GM23338 (cell line): Measurements from ENCODE around the gene ASTE1. TPM values are rescaled to one million over a fixed set of nuclear protein-coding genes. Genes with fewer than 3 reads are reported as not detected.

Experiments
- ATAC-seq: fragments of 200-7000 bp; cut with Tn5 transposase; 3 replicates; pipeline ENCODE4 v1.9.1; 2020
- DNase-seq: peaks from one replicate; pipeline ENCODE4 v3.0.0-alpha.2; 2015; ENCODE audit warnings: low spot score
- H2AFZ ChIP-seq: fragments of 200-600 bp; sonication (generic); 2 replicates; pipeline ENCODE4 v1.8.0; 2016; ENCODE audit warnings: antibody characterized with exemption, mild to moderate bottlenecking, moderate library complexity
- H3F3A ChIP-seq: fragments of 200-600 bp; sonication (generic); replicated peaks from 2 replicates; pipeline ENCODE4 v1.8.0; 2017; ENCODE audit warnings: antibody characterized with exemption, mixed run types, low read depth
- H3K27ac ChIP-seq: fragments of 200-600 bp; sonication (generic); 2 replicates; pipeline ENCODE4 v1.6.1; 2016; ENCODE audit warnings: low read depth
- H3K27me3 ChIP-seq: fragments of 200-600 bp; sonication (generic); 2 replicates; pipeline ENCODE4 v1.8.0; 2016; ENCODE audit warnings: mild to moderate bottlenecking, mixed run types, moderate library complexity; ENCODE audit not compliant: insufficient read depth
- H3K36me3 ChIP-seq: fragments of 200-600 bp; sonication (generic); 2 replicates; pipeline ENCODE4 v1.8.0; 2016; ENCODE audit warnings: mild to moderate bottlenecking; ENCODE audit not compliant: insufficient read depth
- H3K4me1 ChIP-seq: fragments of 200-600 bp; sonication (generic); 2 replicates; pipeline ENCODE4 v1.8.0; 2016; ENCODE audit warnings: mild to moderate bottlenecking, moderate library complexity; ENCODE audit not compliant: insufficient read depth
- H3K4me2 ChIP-seq: fragments of 200-600 bp; sonication (generic); 2 replicates; pipeline ENCODE4 v1.7.1; 2017; ENCODE audit warnings: mixed run types
- H3K4me3 ChIP-seq: fragments of 200-600 bp; sonication (generic); 2 replicates; pipeline ENCODE4 v1.6.1; 2016; ENCODE audit warnings: mixed run types
- H3K79me2 ChIP-seq: fragments of 200-600 bp; sonication (generic); replicated peaks from 2 replicates; pipeline ENCODE4 v1.8.0; 2017; ENCODE audit warnings: mild to moderate bottlenecking; ENCODE audit not compliant: insufficient read depth
- H3K9me2 ChIP-seq: fragments of 200-600 bp; sonication (generic); 2 replicates; pipeline ENCODE4 v1.8.0; 2017; ENCODE audit not compliant: insufficient read depth
- H4K20me1 ChIP-seq: fragments of 200-600 bp; sonication (generic); replicated peaks from 2 replicates; pipeline ENCODE4 v1.8.0; 2017; ENCODE audit warnings: mild to moderate bottlenecking; ENCODE audit not compliant: insufficient read depth
- H3K27ac Mint-ChIP-seq: 2 replicates; pipeline ENCODE4 v1.8.0; 2020; ENCODE audit warnings: inconsistent platforms, mild to moderate bottlenecking, moderate library complexity, mixed read lengths
- H3K27me3 Mint-ChIP-seq: 3 replicates; pipeline ENCODE4 v1.8.0; 2022; ENCODE audit warnings: low read depth, mild to moderate bottlenecking, moderate library complexity, mixed read lengths, inconsistent platforms; ENCODE audit not compliant: insufficient read depth, poor library complexity
- H3K36me3 Mint-ChIP-seq: 3 replicates; pipeline ENCODE4 v1.8.0; 2021; ENCODE audit warnings: low read depth, mild to moderate bottlenecking, inconsistent platforms, moderate library complexity, mixed read lengths
- H3K4me1 Mint-ChIP-seq: 3 replicates; pipeline ENCODE4 v1.8.0; 2020; ENCODE audit warnings: mild to moderate bottlenecking, inconsistent platforms, mixed read lengths
- H3K4me3 Mint-ChIP-seq: 3 replicates; pipeline ENCODE4 v1.8.0; 2021; ENCODE audit warnings: moderate library complexity, mild to moderate bottlenecking, inconsistent platforms, mixed read lengths
- H3K9me3 Mint-ChIP-seq: 3 replicates; pipeline ENCODE4 v1.8.0; 2020; ENCODE audit warnings: moderate library complexity, mild to moderate bottlenecking, inconsistent platforms, mixed read lengths
- EZH2 ChIP-seq: fragments of 200-600 bp; sonication (generic); IDR thresholded peaks from one replicate; pipeline ENCODE4 v1.8.0; 2017; ENCODE audit warnings: antibody characterized with exemption, mild to moderate bottlenecking, low read depth; ENCODE audit not compliant: unreplicated experiment
- EZH2phosphoT487 ChIP-seq: fragments of 200-600 bp; sonication (generic); IDR thresholded peaks from one replicate; pipeline ENCODE4 v1.8.1; 2018; ENCODE audit warnings: antibody characterized with exemption; ENCODE audit not compliant: unreplicated experiment
- JUNB ChIP-seq: IDR thresholded peaks from one replicate; pipeline ENCODE4 v1.6.1; 2016; ENCODE audit warnings: antibody characterized with exemption; ENCODE audit not compliant: unreplicated experiment
- NANOG ChIP-seq: IDR thresholded peaks from 2 replicates; pipeline ENCODE4 v1.6.1; 2016; ENCODE audit warnings: antibody characterized with exemption, borderline replicate concordance
- POLR2AphosphoS5 ChIP-seq: IDR thresholded peaks from 2 replicates; pipeline ENCODE4 v1.6.1; 2016; ENCODE audit warnings: antibody characterized with exemption, low read depth
- STAT1 ChIP-seq: IDR thresholded peaks from one replicate; pipeline ENCODE4 v1.6.1; 2016; ENCODE audit warnings: antibody characterized with exemption; ENCODE audit not compliant: unreplicated experiment
- ZNF114 ChIP-seq: fragments of 250-450 bp; sonication (Bioruptor Pico); IDR thresholded peaks from 2 replicates; pipeline ENCODE4 v1.5.0; 2020; ENCODE audit warnings: mild to moderate bottlenecking, moderate library complexity
- ZNF331 ChIP-seq: fragments of 250-450 bp; sonication (Bioruptor Pico); IDR thresholded peaks from 2 replicates; pipeline ENCODE4 v1.5.0; 2020; ENCODE audit warnings: low read depth, mild to moderate bottlenecking, moderate library complexity
- polyA plus RNA-seq: library from polyadenylated mRNA; unstranded; fragments of >200 nt; fragmentation: Nextera tagmentation; extraction: Ambion mirVana; gene quantifications from 2 replicates; pipeline ENCODE4 v1.2.1, GENCODE V29; 2016
- total RNA-seq: library from RNA; depleted of rRNA; stranded (reverse); fragments of >200 nt; shearing (Covaris generic); gene quantifications from 2 replicates; pipeline ENCODE4 v1.2.3, GENCODE V29; 2014
- TF ChIP-seq, protein P1 (sequence below), 2 experiments: fragments of 200-600 bp in 1 of 2; sonication (generic) in 1 of 2; conservative IDR thresholded peaks; 2 replicates each; pipeline versions ENCODE4 v1.5.1 to v1.6.1; 2016 to 2017; ENCODE audit warnings: antibody characterized with exemption in 2 of 2, low read depth in 2 of 2, mild to moderate bottlenecking in 2 of 2, moderate library complexity in 1 of 2
- TF ChIP-seq, protein P2 (sequence below): fragments of 250-450 bp; sonication (Bioruptor Pico); IDR thresholded peaks from 2 replicates; pipeline ENCODE4 v1.5.0; 2020; ENCODE audit warnings: mild to moderate bottlenecking, moderate library complexity
- TF ChIP-seq, protein P3 (sequence below): IDR thresholded peaks from one replicate; pipeline ENCODE4 v1.6.1; 2018; ENCODE audit warnings: antibody characterized with exemption; ENCODE audit not compliant: unreplicated experiment

The ASTE1 gene
- total and polyA plus RNA-seq, 2 experiments from 2014 or later = 4.9 to 8.9 TPM

DNA sequence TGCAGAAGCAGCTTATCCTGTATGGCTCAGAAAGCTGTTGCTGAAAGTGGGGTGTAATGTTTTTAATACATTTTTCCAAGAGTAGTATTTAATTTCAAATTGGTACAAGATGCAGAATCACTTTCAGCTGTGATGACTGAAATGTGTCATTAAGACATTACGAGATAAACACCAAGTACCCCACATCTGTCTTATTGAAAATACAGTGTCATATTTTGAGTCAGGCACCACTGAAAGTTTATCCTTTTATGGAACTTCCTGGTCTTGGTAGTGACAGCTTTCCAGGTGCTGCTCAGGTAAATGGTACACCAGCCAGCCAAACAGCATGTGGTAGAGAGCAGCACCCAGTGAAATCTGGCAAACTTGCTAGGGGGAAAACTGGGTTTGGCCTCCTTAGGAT lies 16.9 kb downstream of the ASTE1 start:
- no peak for TF ChIP-seq STAT1
- TF ChIP-seq, protein P1, sequence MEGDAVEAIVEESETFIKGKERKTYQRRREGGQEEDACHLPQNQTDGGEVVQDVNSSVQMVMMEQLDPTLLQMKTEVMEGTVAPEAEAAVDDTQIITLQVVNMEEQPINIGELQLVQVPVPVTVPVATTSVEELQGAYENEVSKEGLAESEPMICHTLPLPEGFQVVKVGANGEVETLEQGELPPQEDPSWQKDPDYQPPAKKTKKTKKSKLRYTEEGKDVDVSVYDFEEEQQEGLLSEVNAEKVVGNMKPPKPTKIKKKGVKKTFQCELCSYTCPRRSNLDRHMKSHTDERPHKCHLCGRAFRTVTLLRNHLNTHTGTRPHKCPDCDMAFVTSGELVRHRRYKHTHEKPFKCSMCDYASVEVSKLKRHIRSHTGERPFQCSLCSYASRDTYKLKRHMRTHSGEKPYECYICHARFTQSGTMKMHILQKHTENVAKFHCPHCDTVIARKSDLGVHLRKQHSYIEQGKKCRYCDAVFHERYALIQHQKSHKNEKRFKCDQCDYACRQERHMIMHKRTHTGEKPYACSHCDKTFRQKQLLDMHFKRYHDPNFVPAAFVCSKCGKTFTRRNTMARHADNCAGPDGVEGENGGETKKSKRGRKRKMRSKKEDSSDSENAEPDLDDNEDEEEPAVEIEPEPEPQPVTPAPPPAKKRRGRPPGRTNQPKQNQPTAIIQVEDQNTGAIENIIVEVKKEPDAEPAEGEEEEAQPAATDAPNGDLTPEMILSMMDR (conservative IDR thresholded peaks at IDR 0.05; ENCODE audit: low read depth in 2 of 2) = no peak
- TF ChIP-seq NANOG = no peak
- no peak for TF ChIP-seq EZH2phosphoT487
- no peak for TF ChIP-seq POLR2AphosphoS5
- TF ChIP-seq, protein P2, sequence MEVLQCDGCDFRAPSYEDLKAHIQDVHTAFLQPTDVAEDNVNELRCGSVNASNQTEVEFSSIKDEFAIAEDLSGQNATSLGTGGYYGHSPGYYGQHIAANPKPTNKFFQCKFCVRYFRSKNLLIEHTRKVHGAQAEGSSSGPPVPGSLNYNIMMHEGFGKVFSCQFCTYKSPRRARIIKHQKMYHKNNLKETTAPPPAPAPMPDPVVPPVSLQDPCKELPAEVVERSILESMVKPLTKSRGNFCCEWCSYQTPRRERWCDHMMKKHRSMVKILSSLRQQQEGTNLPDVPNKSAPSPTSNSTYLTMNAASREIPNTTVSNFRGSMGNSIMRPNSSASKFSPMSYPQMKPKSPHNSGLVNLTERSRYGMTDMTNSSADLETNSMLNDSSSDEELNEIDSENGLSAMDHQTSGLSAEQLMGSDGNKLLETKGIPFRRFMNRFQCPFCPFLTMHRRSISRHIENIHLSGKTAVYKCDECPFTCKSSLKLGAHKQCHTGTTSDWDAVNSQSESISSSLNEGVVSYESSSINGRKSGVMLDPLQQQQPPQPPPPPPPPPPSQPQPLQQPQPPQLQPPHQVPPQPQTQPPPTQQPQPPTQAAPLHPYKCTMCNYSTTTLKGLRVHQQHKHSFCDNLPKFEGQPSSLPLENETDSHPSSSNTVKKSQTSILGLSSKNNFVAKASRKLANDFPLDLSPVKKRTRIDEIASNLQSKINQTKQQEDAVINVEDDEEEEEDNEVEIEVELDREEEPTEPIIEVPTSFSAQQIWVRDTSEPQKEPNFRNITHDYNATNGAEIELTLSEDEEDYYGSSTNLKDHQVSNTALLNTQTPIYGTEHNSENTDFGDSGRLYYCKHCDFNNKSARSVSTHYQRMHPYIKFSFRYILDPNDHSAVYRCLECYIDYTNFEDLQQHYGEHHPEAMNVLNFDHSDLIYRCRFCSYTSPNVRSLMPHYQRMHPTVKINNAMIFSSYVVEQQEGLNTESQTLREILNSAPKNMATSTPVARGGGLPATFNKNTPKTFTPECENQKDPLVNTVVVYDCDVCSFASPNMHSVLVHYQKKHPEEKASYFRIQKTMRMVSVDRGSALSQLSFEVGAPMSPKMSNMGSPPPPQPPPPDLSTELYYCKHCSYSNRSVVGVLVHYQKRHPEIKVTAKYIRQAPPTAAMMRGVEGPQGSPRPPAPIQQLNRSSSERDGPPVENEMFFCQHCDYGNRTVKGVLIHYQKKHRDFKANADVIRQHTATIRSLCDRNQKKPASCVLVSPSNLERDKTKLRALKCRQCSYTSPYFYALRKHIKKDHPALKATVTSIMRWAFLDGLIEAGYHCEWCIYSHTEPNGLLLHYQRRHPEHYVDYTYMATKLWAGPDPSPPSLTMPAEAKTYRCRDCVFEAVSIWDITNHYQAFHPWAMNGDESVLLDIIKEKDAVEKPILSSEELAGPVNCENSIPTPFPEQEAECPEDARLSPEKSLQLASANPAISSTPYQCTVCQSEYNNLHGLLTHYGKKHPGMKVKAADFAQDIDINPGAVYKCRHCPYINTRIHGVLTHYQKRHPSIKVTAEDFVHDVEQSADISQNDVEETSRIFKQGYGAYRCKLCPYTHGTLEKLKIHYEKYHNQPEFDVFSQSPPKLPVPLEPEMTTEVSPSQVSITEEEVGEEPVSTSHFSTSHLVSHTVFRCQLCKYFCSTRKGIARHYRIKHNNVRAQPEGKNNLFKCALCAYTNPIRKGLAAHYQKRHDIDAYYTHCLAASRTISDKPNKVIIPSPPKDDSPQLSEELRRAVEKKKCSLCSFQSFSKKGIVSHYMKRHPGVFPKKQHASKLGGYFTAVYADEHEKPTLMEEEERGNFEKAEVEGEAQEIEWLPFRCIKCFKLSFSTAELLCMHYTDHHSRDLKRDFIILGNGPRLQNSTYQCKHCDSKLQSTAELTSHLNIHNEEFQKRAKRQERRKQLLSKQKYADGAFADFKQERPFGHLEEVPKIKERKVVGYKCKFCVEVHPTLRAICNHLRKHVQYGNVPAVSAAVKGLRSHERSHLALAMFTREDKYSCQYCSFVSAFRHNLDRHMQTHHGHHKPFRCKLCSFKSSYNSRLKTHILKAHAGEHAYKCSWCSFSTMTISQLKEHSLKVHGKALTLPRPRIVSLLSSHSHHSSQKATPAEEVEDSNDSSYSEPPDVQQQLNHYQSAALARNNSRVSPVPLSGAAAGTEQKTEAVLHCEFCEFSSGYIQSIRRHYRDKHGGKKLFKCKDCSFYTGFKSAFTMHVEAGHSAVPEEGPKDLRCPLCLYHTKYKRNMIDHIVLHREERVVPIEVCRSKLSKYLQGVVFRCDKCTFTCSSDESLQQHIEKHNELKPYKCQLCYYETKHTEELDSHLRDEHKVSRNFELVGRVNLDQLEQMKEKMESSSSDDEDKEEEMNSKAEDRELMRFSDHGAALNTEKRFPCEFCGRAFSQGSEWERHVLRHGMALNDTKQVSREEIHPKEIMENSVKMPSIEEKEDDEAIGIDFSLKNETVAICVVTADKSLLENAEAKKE (CRISPR knock-in tag) = no peak
- TF ChIP-seq ZNF331 (CRISPR knock-in tag) = no peak
- TF ChIP-seq, protein P3, sequence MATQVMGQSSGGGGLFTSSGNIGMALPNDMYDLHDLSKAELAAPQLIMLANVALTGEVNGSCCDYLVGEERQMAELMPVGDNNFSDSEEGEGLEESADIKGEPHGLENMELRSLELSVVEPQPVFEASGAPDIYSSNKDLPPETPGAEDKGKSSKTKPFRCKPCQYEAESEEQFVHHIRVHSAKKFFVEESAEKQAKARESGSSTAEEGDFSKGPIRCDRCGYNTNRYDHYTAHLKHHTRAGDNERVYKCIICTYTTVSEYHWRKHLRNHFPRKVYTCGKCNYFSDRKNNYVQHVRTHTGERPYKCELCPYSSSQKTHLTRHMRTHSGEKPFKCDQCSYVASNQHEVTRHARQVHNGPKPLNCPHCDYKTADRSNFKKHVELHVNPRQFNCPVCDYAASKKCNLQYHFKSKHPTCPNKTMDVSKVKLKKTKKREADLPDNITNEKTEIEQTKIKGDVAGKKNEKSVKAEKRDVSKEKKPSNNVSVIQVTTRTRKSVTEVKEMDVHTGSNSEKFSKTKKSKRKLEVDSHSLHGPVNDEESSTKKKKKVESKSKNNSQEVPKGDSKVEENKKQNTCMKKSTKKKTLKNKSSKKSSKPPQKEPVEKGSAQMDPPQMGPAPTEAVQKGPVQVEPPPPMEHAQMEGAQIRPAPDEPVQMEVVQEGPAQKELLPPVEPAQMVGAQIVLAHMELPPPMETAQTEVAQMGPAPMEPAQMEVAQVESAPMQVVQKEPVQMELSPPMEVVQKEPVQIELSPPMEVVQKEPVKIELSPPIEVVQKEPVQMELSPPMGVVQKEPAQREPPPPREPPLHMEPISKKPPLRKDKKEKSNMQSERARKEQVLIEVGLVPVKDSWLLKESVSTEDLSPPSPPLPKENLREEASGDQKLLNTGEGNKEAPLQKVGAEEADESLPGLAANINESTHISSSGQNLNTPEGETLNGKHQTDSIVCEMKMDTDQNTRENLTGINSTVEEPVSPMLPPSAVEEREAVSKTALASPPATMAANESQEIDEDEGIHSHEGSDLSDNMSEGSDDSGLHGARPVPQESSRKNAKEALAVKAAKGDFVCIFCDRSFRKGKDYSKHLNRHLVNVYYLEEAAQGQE = no peak
- no peak for TF ChIP-seq ZNF114 (CRISPR knock-in tag)
- no peak for TF ChIP-seq JUNB
- no peak for TF ChIP-seq EZH2
- Histone ChIP-seq H3K36me3 (peaks cover 7% of the 10 kb centered on the region), H3K27ac (no peak overlapping the region), H3F3A (no peaks in the 10 kb centered on the region), H3K9me2 (no peaks in the 10 kb centered on the region), H3K4me3 (no peak overlapping the region), H3K4me2 (no peak overlapping the region), H3K79me2 (no peaks in the 10 kb centered on the region), H3K4me1 (no peaks in the 10 kb centered on the region), H2AFZ (no peak overlapping the region), H3K27me3 (no peaks in the 10 kb centered on the region), H4K20me1 (no peaks in the 10 kb centered on the region; the same call in none of the 2 replicates)
- DNase-seq (no peak), ATAC-seq (no peak)
- no peak overlapping the region for H3K4me3 Mint-ChIP-seq
- H3K9me3 Mint-ChIP-seq = no peaks in the 10 kb centered on the region
- no peak overlapping the region for H3K27ac Mint-ChIP-seq
- peaks cover 30% of the 10 kb centered on the region for H3K36me3 Mint-ChIP-seq
- H3K27me3 Mint-ChIP-seq = peaks cover 6% of the 10 kb centered on the region
- no peaks in the 10 kb centered on the region for H3K4me1 Mint-ChIP-seq
